NCI-H146 (cell line): Measurements from ENCODE around the gene TMC2.

ENCODE experiments used
- DNase-seq: peaks from one replicate; lab custom pipeline; 2025; lab: John Stamatoyannopoulos, UW

The TMC2 gene

GRCh38 chr20:2578475-2579192 lies 42.3 kb downstream of the TMC2 start:
- DNase-seq, result peak; percentile 81

GRCh38 chr20:2585811-2586210 lies 49.4 kb downstream of the TMC2 start:
- no peak for DNase-seq

- DNase-seq, result no peak
These were observed 57.4 kb downstream of the TMC2 start for GRCh38 chr20:2593756-2594155.

GRCh38 chr20:2595076-2595475 lies 58.7 kb downstream of the TMC2 start:
- DNase-seq, result no peak

- no peak for DNase-seq
These were observed 60.4 kb downstream of the TMC2 start for GRCh38 chr20:2596673-2597279.

- DNase-seq, result peak; percentile 22
These were observed 63.1 kb downstream of the TMC2 start for GRCh38 chr20:2599288-2600006.

GRCh38 chr20:2602046-2602735 lies 65.8 kb downstream of the TMC2 start:
- DNase-seq, result peak; percentile 22

- DNase-seq, result peak; percentile 25
These were observed 66.4 kb downstream of the TMC2 start for GRCh38 chr20:2602746-2603145.

- peak; percentile 82 for DNase-seq
These were observed 67.6 kb downstream of the TMC2 start for GRCh38 chr20:2603816-2604505.

- DNase-seq, result peak; percentile 73
These were observed 68.1 kb downstream of the TMC2 start for GRCh38 chr20:2604506-2604835.

GRCh38 chr20:2606507-2607006 lies 70.2 kb downstream of the TMC2 start:
- DNase-seq, result no peak

GRCh38 chr20:2610326-2610725 lies 74.0 kb downstream of the TMC2 start:
- no peak for DNase-seq

GRCh38 chr20:2610941-2611720 lies 74.8 kb downstream of the TMC2 start:
- no peak for DNase-seq

GRCh38 chr20:2612073-2612472 lies 75.7 kb downstream of the TMC2 start:
- DNase-seq, result no peak

- DNase-seq, result no peak
These were observed 80.3 kb downstream of the TMC2 start for GRCh38 chr20:2616634-2617033.

- no peak for DNase-seq
These were observed 80.8 kb downstream of the TMC2 start for GRCh38 chr20:2617099-2617714.

GRCh38 chr20:2618815-2619214 lies 82.4 kb downstream of the TMC2 start:
- no peak for DNase-seq

GRCh38 chr20:2619337-2619736 lies 83.0 kb downstream of the TMC2 start:
- no peak for DNase-seq

GRCh38 chr20:2619961-2620595 lies 83.7 kb downstream of the TMC2 start:
- no peak for DNase-seq

GRCh38 chr20:2624190-2624589 lies 87.8 kb downstream of the TMC2 start:
- DNase-seq, result no peak
